Measurements from ENCODE around the gene FKBP1A. TPM values are rescaled to one million over a fixed set of nuclear protein-coding genes. Genes with fewer than 3 reads are reported as not detected.

The FKBP1A gene
- total and polyA plus RNA-seq, 8 donors = 33.0 to 283 (median 149) TPM

- no peak overlapping the region for H3K27ac ChIP-seq
- DNase-seq = no peak
- TF ChIP-seq POLR2A (IDR thresholded peaks at IDR 0.05) (no peak), POLR2AphosphoS5 (IDR thresholded peaks at IDR 0.05) (no peak), EP300 (IDR thresholded peaks at IDR 0.05) (no peak), CTCF (IDR thresholded peaks at IDR 0.05) (no peak)
- H3K36me3 ChIP-seq = no peaks in the 10 kb centered on the region
- whole genome bisulfite sequencing, 5 donors = 85 to 91% (median 88%) methylated on average over 6 of the region's 6 CpGs
- H3K27me3 ChIP-seq = peaks cover 0 to 13% (median 0%) of the 10 kb centered on the region in 3 donors
- peaks cover 0 to 9% (median 8%) of the 10 kb centered on the region in 4 donors for H3K9me3 ChIP-seq
- no peak overlapping the region for H3K4me3 ChIP-seq
- no peaks in the 10 kb centered on the region for H3K4me1 ChIP-seq
- intact Hi-C loops (cut with DNase I; ENCODE audit: low total_unique reads) = no loop called here
Measured at GRCh38 chr20:1423206-1423605, 30.4 kb upstream of the FKBP1A start.

- H3K4me3 ChIP-seq = no peak overlapping the region
- H3K27me3 ChIP-seq = peaks cover 0 to 17% (median 0%) of the 10 kb centered on the region in 3 donors
- TF ChIP-seq POLR2A (IDR thresholded peaks at IDR 0.05) (no peak), CTCF (IDR thresholded peaks at IDR 0.05) (no peak), EP300 (IDR thresholded peaks at IDR 0.05) (no peak), POLR2AphosphoS5 (IDR thresholded peaks at IDR 0.05) (no peak)
- no peak for DNase-seq
- H3K9me3 ChIP-seq = peaks cover 0 to 9% (median 8%) of the 10 kb centered on the region in 4 donors
- H3K27ac ChIP-seq = no peak overlapping the region
- intact Hi-C loops (cut with DNase I; ENCODE audit: low total_unique reads) = no loop called here
- 36 to 56% (median 46%) methylated on average over 3 of the region's 3 CpGs for WGBS, 5 donors
- no peaks in the 10 kb centered on the region for H3K4me1 ChIP-seq
- H3K36me3 ChIP-seq = no peaks in the 10 kb centered on the region
Measured at GRCh38 chr20:1422753-1423152, 29.9 kb upstream of the FKBP1A start.

GRCh38 chr20:1420066-1420465, 27.2 kb upstream of the FKBP1A start:
- no peaks in the 10 kb centered on the region for H3K36me3 ChIP-seq
- H3K4me3 ChIP-seq = no peak overlapping the region
- WGBS, 5 donors = 76 to 97% (median 94%) methylated on average over 4 of the region's 4 CpGs
- DNase-seq = no peak
- intact Hi-C loops (cut with DNase I; ENCODE audit: low total_unique reads) = no loop called here
- no peak for TF ChIP-seq POLR2A (IDR thresholded peaks at IDR 0.05)
- TF ChIP-seq EP300 (IDR thresholded peaks at IDR 0.05) = no peak
- no peak for TF ChIP-seq POLR2AphosphoS5 (IDR thresholded peaks at IDR 0.05)
- TF ChIP-seq CTCF (IDR thresholded peaks at IDR 0.05) = no peak
- peaks cover 0 to 22% (median 0%) of the 10 kb centered on the region in 3 donors for H3K27me3 ChIP-seq
- H3K9me3 ChIP-seq = peaks cover 0 to 9% (median 8%) of the 10 kb centered on the region in 4 donors
- no peaks in the 10 kb centered on the region for H3K4me1 ChIP-seq
- H3K27ac ChIP-seq = no peak overlapping the region

- Histone ChIP-seq H3K9me3 (peaks cover 0 to 9% (median 8%) of the 10 kb centered on the region in 4 donors), H3K27ac (no peak overlapping the region), H3K4me1 (no peaks in the 10 kb centered on the region), H3K27me3 (peaks cover 0 to 22% (median 0%) of the 10 kb centered on the region in 3 donors), H3K36me3 (no peaks in the 10 kb centered on the region), H3K4me3 (no peak overlapping the region)
- TF ChIP-seq EP300 (IDR thresholded peaks at IDR 0.05) = no peak
- TF ChIP-seq POLR2A (IDR thresholded peaks at IDR 0.05) = no peak
- TF ChIP-seq CTCF (IDR thresholded peaks at IDR 0.05) = no peak
- no peak for TF ChIP-seq POLR2AphosphoS5 (IDR thresholded peaks at IDR 0.05)
- 51 to 68% (median 58%) methylated on average over 2 to 3 of the region's 3 CpGs for WGBS, 5 donors
- DNase-seq = no peak
- intact Hi-C loops (cut with DNase I; ENCODE audit: low total_unique reads) = no loop called here
Measured at GRCh38 chr20:1418350-1418749, 25.5 kb upstream of the FKBP1A start.

Measured in stomach (tissue), 9 donors.